ENCODE results near the gene KCNJ11.

- TF ChIP-seq POLR2A (IDR thresholded peaks at IDR 0.05) = no peak
- TF ChIP-seq, protein P1, sequence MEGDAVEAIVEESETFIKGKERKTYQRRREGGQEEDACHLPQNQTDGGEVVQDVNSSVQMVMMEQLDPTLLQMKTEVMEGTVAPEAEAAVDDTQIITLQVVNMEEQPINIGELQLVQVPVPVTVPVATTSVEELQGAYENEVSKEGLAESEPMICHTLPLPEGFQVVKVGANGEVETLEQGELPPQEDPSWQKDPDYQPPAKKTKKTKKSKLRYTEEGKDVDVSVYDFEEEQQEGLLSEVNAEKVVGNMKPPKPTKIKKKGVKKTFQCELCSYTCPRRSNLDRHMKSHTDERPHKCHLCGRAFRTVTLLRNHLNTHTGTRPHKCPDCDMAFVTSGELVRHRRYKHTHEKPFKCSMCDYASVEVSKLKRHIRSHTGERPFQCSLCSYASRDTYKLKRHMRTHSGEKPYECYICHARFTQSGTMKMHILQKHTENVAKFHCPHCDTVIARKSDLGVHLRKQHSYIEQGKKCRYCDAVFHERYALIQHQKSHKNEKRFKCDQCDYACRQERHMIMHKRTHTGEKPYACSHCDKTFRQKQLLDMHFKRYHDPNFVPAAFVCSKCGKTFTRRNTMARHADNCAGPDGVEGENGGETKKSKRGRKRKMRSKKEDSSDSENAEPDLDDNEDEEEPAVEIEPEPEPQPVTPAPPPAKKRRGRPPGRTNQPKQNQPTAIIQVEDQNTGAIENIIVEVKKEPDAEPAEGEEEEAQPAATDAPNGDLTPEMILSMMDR (IDR thresholded peaks at IDR 0.05) = peak in 2 of 3 experiments; percentile 23 to 65
Observed at GRCh38 chr11:17389211-17389956, 925 bp upstream of the KCNJ11 start.

Data from testis (tissue), 2 donors.